CD4-positive, CD25-positive, alpha-beta regulatory T cell (primary cell): ENCODE data around the gene SGMS1. TPM values are rescaled to one million over a fixed set of nuclear protein-coding genes. Genes with fewer than 3 reads are reported as not detected.
A peak's percentile ranks its signal among the peaks of the same experiment; 100 is the strongest.
"Not testable (repeated sequence)": the region's sequence is repeated elsewhere in the genome, so short reads cannot be mapped to it uniquely, and the experiment has no call there.

Experiments used
- ATAC-seq, 2 donors: fragments of 150-1000 bp; cut with Tn5 transposase; one replicate each; pipeline ENCODE4 v1.10.0; 2021; ENCODE audit warnings: low read depth in 2 of 2, moderate number of reproducible peaks in 2 of 2, moderate library complexity in 1 of 2
- DNase-seq, 3 donors: peaks; one replicate each; pipeline versions ENCODE4 v3.0.0 to v3.0.0-alpha.2; 2012 to 2022; ENCODE audit warnings: mixed read lengths in 1 of 3
- H3K27ac ChIP-seq: one replicate; pipeline ENCODE4 v1.7.0; 2013; ENCODE audit warnings: mild to moderate bottlenecking, low read length; ENCODE audit not compliant: insufficient read depth, poor library complexity, severe bottlenecking
- H3K27me3 ChIP-seq: one replicate; pipeline ENCODE4 v1.7.0; 2013; ENCODE audit warnings: low read length; ENCODE audit not compliant: control insufficient read depth, insufficient read depth
- H3K36me3 ChIP-seq: one replicate; pipeline ENCODE4 v1.7.0; 2013; ENCODE audit warnings: mild to moderate bottlenecking, low read length, moderate library complexity; ENCODE audit not compliant: control insufficient read depth, insufficient read depth
- H3K4me1 ChIP-seq: 2 replicates; pipeline ENCODE4 v1.7.0; 2013; ENCODE audit warnings: mild to moderate bottlenecking, low read length; ENCODE audit not compliant: insufficient read depth, control insufficient read depth, poor library complexity, severe bottlenecking
- H3K4me3 ChIP-seq: one replicate; pipeline ENCODE4 v1.7.0; 2013; ENCODE audit warnings: low read depth, mild to moderate bottlenecking, low read length, moderate library complexity
- H3K9me3 ChIP-seq, 2 experiments: 1 replicate in 1 of 2; 2 replicates in 1 of 2; pipeline ENCODE4 v1.7.0; 2013; ENCODE audit warnings: low read length in 2 of 2, mild to moderate bottlenecking in 1 of 2, moderate library complexity in 1 of 2; ENCODE audit not compliant: control insufficient read depth in 2 of 2
- H3K27ac Mint-ChIP-seq, 3 donors: one replicate each; pipeline ENCODE4 v1.8.0; 2020 to 2022; ENCODE audit warnings: mild to moderate bottlenecking in 3 of 3, mixed read lengths in 3 of 3, moderate library complexity in 2 of 3
- H3K27me3 Mint-ChIP-seq: one replicate; pipeline ENCODE4 v1.8.0; 2022; ENCODE audit warnings: mild to moderate bottlenecking, mixed read lengths
- H3K36me3 Mint-ChIP-seq: one replicate; pipeline ENCODE4 v1.8.0; 2020; ENCODE audit warnings: mixed read lengths
- H3K4me1 Mint-ChIP-seq, 4 donors: one replicate each; pipeline ENCODE4 v1.8.0; 2020 to 2022; ENCODE audit warnings: mixed read lengths in 4 of 4, mild to moderate bottlenecking in 1 of 4
- H3K4me3 Mint-ChIP-seq, 4 donors: one replicate each; pipeline ENCODE4 v1.8.0; 2020 to 2022; ENCODE audit warnings: mild to moderate bottlenecking in 4 of 4, mixed read lengths in 4 of 4, moderate library complexity in 3 of 4
- H3K9me3 Mint-ChIP-seq, 7 donors: one replicate each; pipeline ENCODE4 v1.8.0; 2020 to 2022; ENCODE audit warnings: mixed read lengths in 7 of 7, mild to moderate bottlenecking in 3 of 7, moderate library complexity in 2 of 7
- polyA plus RNA-seq, 4 donors: library from polyadenylated mRNA; unstranded; fragments of 300-500 nt; fragmentation: Illumina TruSeq; gene quantifications; one replicate each; pipeline ENCODE4 v1.2.3, GENCODE V29; 2021
- total RNA-seq: library from RNA; stranded (reverse); gene quantifications from one replicate; pipeline ENCODE4 v1.2.3, GENCODE V29; 2022

The SGMS1 gene
- total and polyA plus RNA-seq, 5 donors from 2014 or later = 25.7 to 241 (median 33.0) TPM

GRCh38 chr10:50355693-50356480 lies 267.9 kb downstream of the SGMS1 start:
- not testable (repeated sequence) for H3K27me3 ChIP-seq, H3K9me3 ChIP-seq, H3K36me3 ChIP-seq, DNase-seq, H3K4me3 Mint-ChIP-seq, ATAC-seq, H3K4me3 ChIP-seq, H3K27ac ChIP-seq, H3K9me3 Mint-ChIP-seq, H3K27me3 Mint-ChIP-seq, H3K27ac Mint-ChIP-seq, H3K4me1 ChIP-seq
- Mint-ChIP-seq H3K36me3 (peaks cover 26% of the 10 kb centered on the region), H3K4me1 (peaks cover 19 to 49% (median 32%) of the 10 kb centered on the region in 4 donors)

DNA sequence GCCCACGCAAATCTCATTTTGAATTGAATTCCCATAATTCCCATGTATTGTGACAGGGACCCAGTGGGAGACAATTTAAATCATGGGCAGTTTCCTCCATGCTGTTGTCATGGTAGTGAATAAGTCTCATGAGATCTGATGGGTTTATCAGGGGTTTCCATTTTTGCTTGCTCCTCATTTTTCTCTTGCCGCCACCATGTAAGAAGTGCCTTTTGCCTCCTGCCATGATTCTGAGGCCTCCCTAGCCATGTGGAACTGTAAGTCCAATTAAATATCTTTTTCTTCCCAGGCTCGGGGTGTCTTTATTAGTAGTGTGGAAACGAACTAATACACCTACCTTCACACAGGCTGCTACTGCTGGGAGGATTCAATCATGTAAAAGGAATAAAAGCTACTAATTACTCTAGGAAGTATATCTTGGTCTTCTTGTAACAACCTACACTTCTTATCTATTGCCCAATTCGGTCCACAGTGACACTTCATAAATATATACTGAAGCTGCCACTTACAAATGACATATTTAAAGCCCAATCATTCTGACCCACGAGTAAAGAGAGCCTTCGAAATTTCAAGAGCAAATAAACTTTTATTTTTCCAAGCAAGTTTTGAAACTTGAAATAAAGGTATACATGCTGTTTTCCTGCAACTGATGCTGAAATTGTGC lies 272.1 kb downstream of the SGMS1 start:
- no peaks in the 10 kb centered on the region for H3K27me3 ChIP-seq
- Mint-ChIP-seq H3K36me3 (peaks cover 33% of the 10 kb centered on the region), H3K27me3 (no peaks in the 10 kb centered on the region), H3K27ac (no peak overlapping the region), H3K4me1 (peaks cover 23 to 49% (median 42%) of the 10 kb centered on the region in 4 donors), H3K4me3 (no peak overlapping the region), H3K9me3 (peaks cover 0 to 16% (median 6%) of the 10 kb centered on the region in 7 donors)
- H3K9me3 ChIP-seq = peaks cover 3% of the 10 kb centered on the region in 2 experiments
- ATAC-seq (no peak), DNase-seq (no peak)
- H3K4me1 ChIP-seq = peaks cover 9% of the 10 kb centered on the region
- H3K36me3 ChIP-seq = peaks cover 17% of the 10 kb centered on the region
- no peak overlapping the region for H3K4me3 ChIP-seq
- H3K27ac ChIP-seq = no peak overlapping the region

DNA sequence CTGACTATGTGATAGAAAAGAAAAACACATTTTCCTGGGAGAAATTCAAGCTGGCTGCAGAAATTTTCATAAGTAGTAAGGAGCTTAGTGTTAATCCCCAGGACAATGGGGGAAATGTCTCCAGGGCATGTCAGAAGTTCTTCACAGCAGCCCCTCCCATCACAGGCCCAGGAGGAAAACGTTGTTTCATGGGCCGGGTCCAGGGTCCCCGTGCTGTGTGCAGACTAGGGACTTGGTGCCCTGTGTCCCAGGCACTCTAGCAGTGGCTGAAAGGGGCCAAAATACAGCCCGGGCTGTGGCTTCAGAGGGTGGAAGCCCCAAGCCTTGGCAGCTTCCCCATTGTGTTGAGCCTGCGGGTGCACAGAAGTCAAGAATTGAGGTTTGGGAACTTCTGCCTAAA lies 273.4 kb downstream of the SGMS1 start:
- H3K27me3 ChIP-seq = no peaks in the 10 kb centered on the region
- Mint-ChIP-seq H3K27me3 (no peaks in the 10 kb centered on the region), H3K4me1 (peaks cover 29 to 57% (median 48%) of the 10 kb centered on the region in 4 donors), H3K36me3 (peaks cover 30% of the 10 kb centered on the region), H3K9me3 (peaks cover 0 to 16% (median 6%) of the 10 kb centered on the region in 7 donors), H3K27ac (peak overlapping the region in 1 of 3 donors; percentile 58), H3K4me3 (no peak overlapping the region)
- peaks cover 9% of the 10 kb centered on the region for H3K4me1 ChIP-seq
- no peak for DNase-seq
- H3K9me3 ChIP-seq = peaks cover 3% of the 10 kb centered on the region in 2 experiments
- peaks cover 17% of the 10 kb centered on the region for H3K36me3 ChIP-seq
- no peak overlapping the region for H3K27ac ChIP-seq
- no peak overlapping the region for H3K4me3 ChIP-seq
- ATAC-seq = no peak

DNA sequence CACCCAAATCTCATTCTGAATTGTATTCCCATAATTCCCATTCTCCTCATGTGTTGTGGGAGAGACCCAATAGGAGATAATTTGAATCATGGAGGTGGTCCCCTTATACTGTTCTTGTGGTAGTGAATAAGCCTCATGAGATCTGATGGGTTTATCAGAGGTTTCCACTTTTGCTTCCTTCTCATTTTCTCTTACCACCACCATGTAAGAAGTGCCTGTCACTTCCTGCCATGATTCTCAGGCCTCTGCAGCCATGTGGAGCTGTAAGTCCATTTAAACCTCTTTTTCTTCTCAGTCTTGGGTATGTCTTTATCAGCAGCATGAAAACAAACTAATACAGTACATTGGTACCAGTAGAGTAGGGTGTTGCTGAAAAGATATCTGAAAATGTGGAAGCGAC lies 274.2 kb downstream of the SGMS1 start:
- no peak for ATAC-seq
- no peak overlapping the region for H3K4me3 ChIP-seq
- H3K36me3 ChIP-seq = peaks cover 17% of the 10 kb centered on the region
- peaks cover 26% of the 10 kb centered on the region for H3K36me3 Mint-ChIP-seq
- no peak overlapping the region for H3K27ac ChIP-seq
- peaks cover 9% of the 10 kb centered on the region for H3K4me1 ChIP-seq
- peaks cover 28 to 55% (median 47%) of the 10 kb centered on the region in 4 donors for H3K4me1 Mint-ChIP-seq
- DNase-seq = no peak
- H3K27me3 ChIP-seq = no peaks in the 10 kb centered on the region
- peaks cover 0 to 16% (median 6%) of the 10 kb centered on the region in 7 donors for H3K9me3 Mint-ChIP-seq
- H3K4me3 Mint-ChIP-seq = no peak overlapping the region
- H3K27me3 Mint-ChIP-seq = no peaks in the 10 kb centered on the region
- peaks cover 3% of the 10 kb centered on the region in 2 experiments for H3K9me3 ChIP-seq
- H3K27ac Mint-ChIP-seq = peak overlapping the region in 1 of 3 donors; percentile 58

DNA sequence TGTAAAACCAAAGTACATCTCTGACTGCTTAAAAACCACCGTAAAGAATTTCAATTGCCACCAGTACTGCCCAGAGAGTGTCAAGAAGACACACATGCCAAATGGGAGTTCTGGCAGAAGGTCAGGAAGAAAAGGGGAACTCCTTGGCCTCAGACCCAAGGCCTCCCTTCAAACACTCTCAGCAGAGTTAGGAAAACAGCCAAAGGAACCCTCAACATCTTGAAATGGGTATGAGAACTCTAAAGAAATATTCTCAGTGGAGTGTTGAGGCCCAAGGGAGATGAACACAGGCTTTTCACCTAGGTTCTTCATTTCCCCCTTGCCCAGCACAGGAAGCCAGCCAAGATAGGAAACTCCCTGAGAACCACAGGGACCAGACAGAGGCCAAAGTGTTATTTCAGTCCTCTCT lies 276.4 kb downstream of the SGMS1 start:
- peaks cover 14% of the 10 kb centered on the region for H3K4me1 ChIP-seq
- H3K4me3 ChIP-seq = peak overlapping the region; percentile 21
- DNase-seq (no peak), ATAC-seq (no peak)
- peaks cover 45% of the 10 kb centered on the region for H3K36me3 Mint-ChIP-seq
- peak overlapping the region in 2 of 3 donors; percentile 30 to 77 for H3K27ac Mint-ChIP-seq
- H3K27me3 Mint-ChIP-seq = no peaks in the 10 kb centered on the region
- no peaks in the 10 kb centered on the region for H3K27me3 ChIP-seq
- peaks cover 3% of the 10 kb centered on the region in 2 experiments for H3K9me3 ChIP-seq
- H3K27ac ChIP-seq = peak overlapping the region; percentile 44
- peak overlapping the region in 1 of 4 donors; percentile 48 for H3K4me3 Mint-ChIP-seq
- H3K9me3 Mint-ChIP-seq = peaks cover 0 to 16% (median 6%) of the 10 kb centered on the region in 7 donors
- H3K4me1 Mint-ChIP-seq = peaks cover 22 to 59% (median 44%) of the 10 kb centered on the region in 4 donors
- peaks cover 33% of the 10 kb centered on the region for H3K36me3 ChIP-seq

GRCh38 chr10:50346942-50347341 lies 276.8 kb downstream of the SGMS1 start:
- no peak for ATAC-seq

DNA sequence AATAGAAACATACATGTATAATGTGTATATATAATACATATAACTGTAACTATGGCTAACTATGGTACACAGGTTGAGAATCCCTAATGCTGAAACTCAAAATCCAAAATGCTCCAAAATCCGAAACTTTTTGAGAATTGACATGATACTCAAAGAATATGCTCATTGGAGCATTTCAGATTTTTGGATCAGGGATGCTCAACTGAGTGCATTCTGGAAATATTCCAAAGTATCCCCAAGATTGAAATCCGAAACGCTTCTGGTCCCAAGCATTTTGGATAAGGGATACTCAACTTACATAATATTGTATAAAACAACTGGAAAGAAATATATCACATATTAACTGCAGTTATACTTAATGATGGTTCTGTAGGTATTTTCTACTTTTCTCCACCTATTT lies 278.2 kb downstream of the SGMS1 start:
- Histone ChIP-seq H3K4me3 (no peak overlapping the region), H3K9me3 (peaks cover 0 to 3% of the 10 kb centered on the region in 2 experiments), H3K27me3 (no peaks in the 10 kb centered on the region), H3K36me3 (peaks cover 37% of the 10 kb centered on the region), H3K27ac (no peak overlapping the region), H3K4me1 (peaks cover 14% of the 10 kb centered on the region)
- Mint-ChIP-seq H3K27me3 (no peaks in the 10 kb centered on the region), H3K4me1 (peaks cover 17 to 49% (median 44%) of the 10 kb centered on the region in 4 donors), H3K36me3 (peaks cover 41% of the 10 kb centered on the region), H3K9me3 (peaks cover 0 to 12% (median 4%) of the 10 kb centered on the region in 7 donors), H3K4me3 (no peak overlapping the region), H3K27ac (no peak overlapping the region)
- DNase-seq (no peak), ATAC-seq (no peak)

More at GRCh38 chr10:50346942-50347341, 276.8 kb downstream of the SGMS1 start:
- Mint-ChIP-seq H3K4me1 (peaks cover 21 to 55% (median 45%) of the 10 kb centered on the region in 4 donors), H3K4me3 (peak overlapping the region in 1 of 4 donors; percentile 48), H3K36me3 (peaks cover 48% of the 10 kb centered on the region), H3K9me3 (peaks cover 0 to 16% (median 6%) of the 10 kb centered on the region in 7 donors), H3K27me3 (no peaks in the 10 kb centered on the region), H3K27ac (peak overlapping the region in 2 of 3 donors; percentile 30 to 38)
- no peaks in the 10 kb centered on the region for H3K27me3 ChIP-seq
- H3K4me3 ChIP-seq = peak overlapping the region; percentile 21
- H3K36me3 ChIP-seq = peaks cover 34% of the 10 kb centered on the region
- H3K9me3 ChIP-seq = peaks cover 3% of the 10 kb centered on the region in 2 experiments
- DNase-seq = no peak
- H3K4me1 ChIP-seq = peaks cover 14% of the 10 kb centered on the region
- peak overlapping the region; percentile 44 for H3K27ac ChIP-seq
